Fibroblast of peridontal ligament (primary cell): ENCODE measurements around the gene PPP1R9B.

Source experiments
- DNase-seq: peaks from one replicate; pipeline ENCODE4 v3.0.0-alpha.2; 2010; ENCODE audit errors: extremely low read depth

Gene PPP1R9B

DNA sequence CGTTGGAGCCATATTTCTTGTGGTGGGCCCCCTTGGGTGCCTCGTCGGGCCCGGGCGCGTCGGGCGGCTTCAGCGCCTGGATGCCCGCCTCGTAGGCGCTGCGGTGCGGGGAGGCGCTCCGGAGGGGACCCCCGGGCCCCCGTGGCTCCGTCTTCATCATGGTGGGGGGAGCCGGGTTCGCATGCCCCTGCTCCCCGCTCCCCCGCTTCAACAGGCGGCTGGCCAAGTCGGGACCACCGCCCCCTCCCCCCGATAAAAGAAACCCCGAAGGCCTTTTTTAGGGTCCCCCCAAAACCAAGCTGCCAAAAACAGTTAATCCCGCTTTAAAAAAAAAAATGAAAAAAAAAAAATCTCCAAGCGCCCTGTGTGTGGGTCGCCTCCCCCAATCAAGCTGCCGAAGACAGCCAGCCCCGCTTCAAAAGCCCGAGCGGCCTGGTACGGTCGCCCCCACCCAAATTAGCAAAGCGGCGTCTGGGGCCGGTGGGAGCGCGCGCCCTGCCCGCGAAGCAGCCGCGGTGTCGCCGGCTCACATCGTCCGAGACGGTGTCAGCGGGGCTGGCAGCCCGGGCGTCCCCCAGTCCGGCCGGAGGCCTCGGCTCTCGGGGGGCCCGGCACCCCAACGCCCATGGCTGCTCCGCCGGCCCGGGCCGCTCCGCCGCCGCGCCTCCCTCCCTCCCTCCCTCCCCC is at the start of gene PPP1R9B:
Gene PPP1R9B, minus strand, starts transcription at position 324 of the 687 bp plus-strand sequence. Its CDS starts 164 bp downstream, at position 160.
- DNase-seq: no peak

DNA sequence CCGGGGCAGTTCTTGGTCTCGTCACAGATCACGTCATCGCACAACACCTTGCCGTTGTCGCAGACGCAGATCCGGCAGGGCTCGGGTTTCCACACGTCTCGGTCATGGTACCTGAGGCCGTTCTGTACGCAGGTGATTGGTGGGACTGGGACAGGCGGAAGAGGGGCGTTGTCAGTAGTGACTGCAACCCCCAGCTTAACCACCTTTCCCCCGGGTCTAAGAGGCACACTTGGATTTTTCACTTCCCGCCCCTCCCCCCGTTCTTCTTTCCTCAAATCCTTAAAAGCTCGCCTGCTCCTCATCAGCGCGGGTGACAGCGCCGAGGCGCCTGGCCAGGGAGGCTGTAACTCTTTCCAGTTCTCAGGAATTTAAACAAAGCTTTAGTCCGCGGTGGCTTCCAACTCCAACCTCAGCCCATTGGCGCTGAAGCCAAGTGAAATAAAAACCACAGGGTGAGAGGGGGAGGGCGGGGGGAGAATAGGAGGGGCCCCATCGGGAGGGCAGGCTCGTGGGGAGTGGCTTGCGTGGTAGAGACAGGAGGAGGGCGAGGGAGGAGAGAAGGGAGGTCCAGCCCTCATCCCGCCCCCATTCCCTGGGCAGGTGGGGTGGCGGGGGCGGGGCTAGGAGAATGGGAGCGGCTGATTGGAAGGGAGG is 49.5 kb upstream of the PPP1R9B start:
- peak; percentile 96 for DNase-seq

- DNase-seq: peak; percentile 30
These were observed 48.8 kb upstream of the PPP1R9B start for GRCh38 chr17:50199211-50199802.

- peak; percentile 70 for DNase-seq
These were observed 47.7 kb upstream of the PPP1R9B start for GRCh38 chr17:50198026-50198669.

DNA sequence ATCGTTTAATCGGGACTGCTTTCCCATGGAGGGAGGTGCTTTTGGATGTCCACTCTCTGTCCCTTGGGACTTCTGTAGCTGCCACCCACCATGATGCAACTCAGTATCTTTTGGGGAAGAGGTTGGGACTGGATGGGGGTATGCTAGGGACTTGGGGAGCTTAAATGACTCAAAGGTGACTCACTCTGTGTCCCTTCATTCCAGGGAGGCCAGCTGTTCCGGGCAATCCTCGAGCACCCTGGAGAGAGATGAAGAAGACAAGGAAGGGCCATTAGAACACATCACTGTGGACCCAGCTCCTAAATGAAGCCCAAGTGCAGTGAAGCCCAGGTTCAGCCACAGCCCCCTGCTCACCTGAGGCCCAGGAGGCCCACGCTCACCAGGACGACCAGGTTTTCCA is 46.3 kb upstream of the PPP1R9B start:
- peak; percentile 73 for DNase-seq

DNA sequence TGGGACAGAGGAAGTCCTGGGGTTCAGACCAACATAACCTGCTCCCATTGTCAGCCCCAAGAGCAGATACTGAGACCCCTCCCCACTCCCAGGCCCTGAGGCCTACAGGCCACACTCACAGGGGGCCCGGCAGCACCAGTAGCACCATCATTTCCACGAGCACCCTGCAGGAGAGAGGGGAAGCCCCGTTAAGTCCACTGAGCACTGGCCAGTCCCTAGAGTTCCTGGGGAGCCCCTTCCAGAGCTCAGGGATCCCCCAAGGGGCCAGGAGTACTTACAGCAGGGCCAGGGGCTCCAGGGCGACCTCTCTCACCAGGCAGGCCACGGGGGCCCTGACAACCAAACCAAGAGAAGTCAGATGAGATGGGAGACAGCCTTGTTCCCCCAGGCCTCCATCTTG is 45.6 kb upstream of the PPP1R9B start:
- no peak for DNase-seq

GRCh38 chr17:50194934-50195865 is 44.7 kb upstream of the PPP1R9B start:
- peak; percentile 62 for DNase-seq

- no peak for DNase-seq
These were observed 43.9 kb upstream of the PPP1R9B start for GRCh38 chr17:50194140-50194933.

DNA sequence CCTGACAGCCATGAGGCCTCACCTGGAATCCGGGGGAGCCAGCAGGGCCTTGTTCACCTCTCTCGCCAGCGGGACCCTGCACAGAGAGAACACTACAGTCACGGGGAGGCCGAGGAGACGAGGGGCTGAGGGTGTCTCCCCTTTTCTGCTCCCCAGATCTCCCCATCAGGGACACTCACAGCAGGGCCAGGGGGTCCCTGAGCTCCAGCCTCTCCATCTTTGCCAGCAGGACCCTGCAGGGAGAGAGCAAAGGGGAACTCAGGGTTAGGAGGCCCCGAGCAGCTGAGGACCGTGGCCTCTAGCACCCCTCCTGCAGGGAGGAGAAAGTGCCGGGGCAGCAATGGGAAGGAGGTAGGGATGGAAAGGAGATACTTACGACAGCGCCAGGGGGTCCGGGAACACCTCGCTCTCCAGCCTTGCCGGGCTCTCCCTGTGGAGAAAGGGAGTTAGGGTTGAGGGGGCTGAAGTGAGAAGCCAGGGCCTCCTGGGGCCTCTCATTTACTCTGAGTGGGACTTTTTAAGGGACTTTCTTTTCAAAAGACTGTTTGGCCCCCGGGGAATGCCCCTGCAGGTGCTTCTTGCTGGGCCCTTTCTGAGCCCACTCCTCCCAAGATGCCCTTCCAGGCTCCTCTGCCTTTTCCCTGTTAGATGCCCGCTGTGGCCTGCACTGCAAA is 42.3 kb upstream of the PPP1R9B start:
- no peak for DNase-seq

GRCh38 chr17:50192144-50192617 is 41.7 kb upstream of the PPP1R9B start:
- no peak for DNase-seq

DNA sequence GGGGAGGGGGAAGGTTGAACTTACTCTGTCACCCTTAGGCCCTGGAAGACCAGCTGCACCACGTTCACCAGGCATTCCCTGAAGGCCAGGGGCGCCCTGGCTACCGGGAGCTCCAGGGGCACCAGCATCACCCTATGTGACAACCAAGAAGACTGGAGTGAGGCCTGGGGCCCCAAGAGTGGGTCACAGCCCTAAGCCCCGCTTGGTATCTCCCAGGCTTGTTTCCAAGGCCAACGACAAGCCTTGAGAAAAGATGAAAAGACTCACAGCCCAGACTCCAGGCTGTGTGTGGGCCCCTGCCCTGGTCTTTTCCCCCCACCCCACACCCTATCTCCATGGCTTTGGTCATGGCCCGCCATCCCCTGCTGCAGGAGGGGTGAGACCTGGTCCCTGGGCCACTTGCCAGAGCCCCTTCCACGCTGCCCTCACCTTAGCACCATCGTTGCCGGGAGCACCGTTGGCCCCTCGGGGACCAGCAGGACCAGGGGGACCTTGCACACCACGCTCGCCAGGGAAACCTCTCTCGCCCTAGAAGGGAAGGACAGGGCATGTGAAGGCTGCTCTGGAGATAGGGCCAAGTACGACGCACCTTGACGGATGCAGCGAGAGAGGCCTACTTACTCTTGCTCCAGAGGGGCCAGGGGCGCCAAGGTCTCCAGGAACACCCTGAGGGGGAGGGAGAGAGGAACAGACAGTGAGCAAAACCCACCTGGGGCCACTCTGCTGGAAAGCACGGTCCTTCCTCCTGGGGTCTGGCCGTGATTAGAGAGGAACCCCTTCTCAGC is 41.1 kb upstream of the PPP1R9B start:
- DNase-seq: peak; percentile 48

GRCh38 chr17:50190603-50191358 is 40.3 kb upstream of the PPP1R9B start:
- DNase-seq: peak; percentile 71

- no peak for DNase-seq
These were observed 39.8 kb upstream of the PPP1R9B start for GRCh38 chr17:50190293-50190602.

DNA sequence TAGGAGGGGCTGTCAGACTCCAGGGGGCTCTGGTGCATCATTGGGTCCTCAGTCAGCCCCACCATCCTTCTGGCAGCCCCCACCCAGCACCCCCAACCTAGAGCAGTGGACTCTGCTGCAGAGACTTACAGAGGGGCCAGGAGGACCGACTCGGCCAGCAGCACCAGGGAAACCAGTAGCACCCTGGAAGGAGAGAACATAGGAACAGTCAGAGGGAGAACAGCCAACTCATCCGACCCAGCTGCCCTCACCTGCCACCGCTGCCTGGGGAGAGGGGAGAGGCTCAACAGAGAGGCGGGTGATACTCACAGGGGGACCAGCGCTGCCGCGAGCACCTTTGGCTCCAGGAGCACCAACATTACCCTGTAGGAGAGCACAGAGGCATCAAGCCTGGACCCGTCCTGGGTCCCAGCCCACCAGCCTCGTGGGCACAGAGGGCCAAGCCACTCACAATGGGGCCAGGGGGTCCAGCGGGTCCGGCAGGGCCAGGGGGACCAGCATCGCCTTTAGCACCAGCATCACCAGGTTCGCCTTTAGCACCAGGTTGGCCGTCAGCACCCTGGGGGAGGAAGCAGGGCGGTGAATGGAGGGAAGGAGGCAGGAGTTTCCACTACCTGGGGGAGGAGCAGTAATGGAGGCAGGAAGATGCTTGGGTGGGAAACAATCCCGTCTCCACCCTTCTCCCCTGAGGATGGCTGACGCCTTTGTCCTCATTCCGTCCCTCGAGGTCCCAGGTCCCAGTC is 39.2 kb upstream of the PPP1R9B start:
- peak; percentile 67 for DNase-seq

GRCh38 chr17:50188921-50189549 is 38.6 kb upstream of the PPP1R9B start:
- peak; percentile 70 for DNase-seq

GRCh38 chr17:50188531-50188920 is 38.0 kb upstream of the PPP1R9B start:
- peak; percentile 66 for DNase-seq
